Mucosa of stomach (tissue), 1 donor: ENCODE data around the gene WNT8B.
A peak's percentile ranks its signal among the peaks of the same experiment; 100 is the strongest.

Source experiments
- H3K27me3 ChIP-seq: one replicate; pipeline ENCODE4 v1.7.0; 2013; ENCODE audit warnings: mild to moderate bottlenecking, low read length; ENCODE audit not compliant: control insufficient read depth, insufficient read depth
- H3K36me3 ChIP-seq: one replicate; pipeline ENCODE4 v1.7.0; 2013; ENCODE audit warnings: low read length; ENCODE audit not compliant: control insufficient read depth, insufficient read depth
- H3K4me1 ChIP-seq: one replicate; pipeline ENCODE4 v1.7.0; 2013; ENCODE audit warnings: mild to moderate bottlenecking, low read length; ENCODE audit not compliant: control insufficient read depth, insufficient read depth
- H3K4me3 ChIP-seq: one replicate; pipeline ENCODE4 v1.7.0; 2013; ENCODE audit warnings: low read length
- H3K9ac ChIP-seq: one replicate; pipeline ENCODE4 v1.7.0; 2013; ENCODE audit warnings: mild to moderate bottlenecking, low read length, moderate library complexity
- H3K9me3 ChIP-seq: one replicate; pipeline ENCODE4 v1.7.0; 2013; ENCODE audit warnings: mild to moderate bottlenecking, low read length, moderate library complexity; ENCODE audit not compliant: control insufficient read depth
- donor health status: Pancreatic carcinoma.

WNT8B gene

DNA sequence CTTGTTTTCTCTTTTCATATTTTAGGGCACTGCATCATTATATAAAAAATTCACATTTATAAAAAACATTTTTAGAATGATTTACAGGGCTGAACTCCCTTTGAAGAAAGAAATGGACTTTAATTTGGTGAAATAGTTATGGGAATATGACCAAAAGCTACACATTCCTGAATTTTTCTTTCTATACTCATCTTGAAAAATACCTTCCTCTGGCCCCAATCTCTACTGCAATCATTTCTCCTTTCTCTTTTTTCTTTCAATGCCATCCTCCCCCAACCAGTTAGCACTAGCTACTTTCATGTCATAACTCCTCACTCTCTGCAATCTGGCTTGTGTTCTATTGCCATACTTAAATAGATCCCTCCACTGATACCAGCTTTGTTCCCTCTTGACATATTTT lies 6.2 kb downstream of the WNT8B start:
- no peak overlapping the region for H3K4me3 ChIP-seq
- no peaks in the 10 kb centered on the region for H3K4me1 ChIP-seq
- no peaks in the 10 kb centered on the region for H3K36me3 ChIP-seq
- H3K27me3 ChIP-seq, result no peaks in the 10 kb centered on the region
- H3K9ac ChIP-seq, result no peak overlapping the region
- H3K9me3 ChIP-seq, result no peaks in the 10 kb centered on the region

DNA sequence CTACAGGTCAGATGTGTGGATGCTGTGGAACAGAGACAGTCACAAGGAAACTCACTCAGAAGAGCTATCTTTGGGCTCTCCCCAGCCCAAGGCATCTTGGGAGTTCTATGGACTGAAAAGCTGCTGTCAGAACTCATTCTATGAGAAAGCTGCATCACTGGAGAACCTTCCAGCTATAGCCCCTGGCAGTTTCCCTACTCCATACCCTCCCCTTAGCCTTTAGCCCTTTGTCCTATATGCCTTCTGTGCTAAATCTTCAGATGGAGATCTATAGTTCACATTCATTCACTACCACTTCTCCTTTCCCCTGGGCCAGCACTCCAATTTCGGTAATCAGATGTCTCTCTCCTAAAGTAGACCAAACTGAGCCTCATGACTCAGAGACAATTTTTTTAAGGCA lies 6.9 kb downstream of the WNT8B start:
- no peaks in the 10 kb centered on the region for H3K36me3 ChIP-seq
- no peaks in the 10 kb centered on the region for H3K4me1 ChIP-seq
- no peaks in the 10 kb centered on the region for H3K9me3 ChIP-seq
- H3K27me3 ChIP-seq, result peaks cover 2% of the 10 kb centered on the region
- no peak overlapping the region for H3K9ac ChIP-seq
- H3K4me3 ChIP-seq, result no peak overlapping the region

DNA sequence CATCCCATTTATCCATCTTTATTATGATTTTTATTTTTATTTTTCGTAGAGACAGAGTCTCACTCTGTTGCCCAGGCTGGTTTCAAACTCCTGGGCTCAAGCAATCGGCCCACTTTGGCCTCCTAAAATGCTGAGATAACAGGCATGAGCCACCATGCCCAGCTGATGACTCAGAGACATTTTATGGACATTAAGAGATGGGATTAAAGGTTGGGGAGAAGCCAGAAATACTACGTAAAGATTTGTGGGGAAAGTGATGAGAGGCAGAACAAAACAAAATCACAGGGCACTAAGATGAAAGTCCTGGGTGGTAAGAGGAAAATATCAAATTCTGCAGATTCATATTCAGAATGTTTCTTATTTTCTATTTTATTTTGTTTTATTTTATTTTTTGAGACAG lies 7.6 kb downstream of the WNT8B start:
- Histone ChIP-seq H3K4me1 (no peaks in the 10 kb centered on the region), H3K36me3 (no peaks in the 10 kb centered on the region), H3K27me3 (peaks cover 2% of the 10 kb centered on the region), H3K9me3 (no peaks in the 10 kb centered on the region), H3K4me3 (no peak overlapping the region), H3K9ac (no peak overlapping the region)

DNA sequence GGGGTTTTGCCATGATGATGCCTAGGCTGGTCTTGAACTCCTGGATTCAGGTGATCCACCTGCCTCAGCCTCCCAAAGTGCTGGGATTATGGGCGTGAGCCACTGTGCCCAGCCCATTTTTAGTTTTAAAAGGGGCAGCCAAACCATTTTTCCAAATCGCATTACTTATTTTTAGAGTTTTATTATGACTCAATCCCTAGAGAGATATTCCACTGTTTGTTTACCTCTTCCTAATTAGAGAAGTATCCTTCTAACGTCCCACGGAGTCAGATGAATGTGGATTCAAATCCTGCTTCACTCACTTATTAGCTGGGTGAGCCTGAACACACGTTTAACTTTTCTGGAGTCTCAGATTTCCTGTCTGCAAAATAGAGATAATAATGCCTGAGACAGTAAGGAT lies 15.2 kb downstream of the WNT8B start:
- no peak overlapping the region for H3K9ac ChIP-seq
- no peak overlapping the region for H3K4me3 ChIP-seq
- no peaks in the 10 kb centered on the region for H3K36me3 ChIP-seq
- H3K27me3 ChIP-seq, result peaks cover 29% of the 10 kb centered on the region
- H3K4me1 ChIP-seq, result peaks cover 12% of the 10 kb centered on the region
- H3K9me3 ChIP-seq, result no peaks in the 10 kb centered on the region

DNA sequence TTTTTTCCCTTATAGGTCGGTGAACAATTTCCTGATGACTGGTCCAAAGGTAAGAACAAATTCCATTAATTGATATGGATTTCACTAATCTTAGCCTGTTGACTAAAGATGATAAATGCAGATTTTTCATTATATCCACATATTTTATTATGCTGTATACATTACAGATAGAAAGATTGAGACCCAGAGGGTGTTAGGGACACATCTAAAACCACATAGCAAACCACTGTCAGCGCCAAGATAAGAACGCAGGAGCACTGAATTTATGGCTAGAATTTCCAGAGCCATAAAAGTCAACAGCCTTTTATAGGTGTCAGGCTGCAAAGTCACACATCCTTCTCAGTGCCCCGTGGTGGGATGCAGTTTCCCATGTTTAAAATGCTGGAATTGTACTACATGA lies 16.2 kb downstream of the WNT8B start:
- no peak overlapping the region for H3K9ac ChIP-seq
- no peak overlapping the region for H3K4me3 ChIP-seq
- peaks cover 33% of the 10 kb centered on the region for H3K27me3 ChIP-seq
- H3K9me3 ChIP-seq, result no peaks in the 10 kb centered on the region
- peaks cover 16% of the 10 kb centered on the region for H3K4me1 ChIP-seq
- no peaks in the 10 kb centered on the region for H3K36me3 ChIP-seq

DNA sequence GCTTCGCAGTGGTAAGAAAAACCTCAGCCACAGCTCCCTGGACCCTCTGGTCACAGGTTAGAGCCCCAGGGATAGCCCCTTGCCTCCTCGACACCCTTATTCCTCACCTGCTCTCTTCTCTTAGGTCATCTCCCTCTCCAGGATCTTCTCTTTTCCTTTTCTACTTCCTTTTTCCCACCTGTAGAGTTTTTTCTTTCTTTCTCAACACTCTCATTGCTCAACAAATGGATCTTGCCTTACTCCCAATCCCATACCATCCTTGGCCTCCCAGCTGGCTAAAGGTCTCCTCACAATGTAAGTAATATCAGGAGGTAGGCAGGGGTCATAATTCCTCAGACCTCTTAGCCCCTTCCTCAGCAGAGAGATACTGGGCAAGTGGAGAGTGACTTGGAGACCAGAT lies 17.2 kb downstream of the WNT8B start:
- Histone ChIP-seq H3K9ac (no peak overlapping the region), H3K9me3 (no peaks in the 10 kb centered on the region), H3K4me3 (no peak overlapping the region), H3K27me3 (peaks cover 31% of the 10 kb centered on the region), H3K36me3 (no peaks in the 10 kb centered on the region), H3K4me1 (peaks cover 16% of the 10 kb centered on the region)

DNA sequence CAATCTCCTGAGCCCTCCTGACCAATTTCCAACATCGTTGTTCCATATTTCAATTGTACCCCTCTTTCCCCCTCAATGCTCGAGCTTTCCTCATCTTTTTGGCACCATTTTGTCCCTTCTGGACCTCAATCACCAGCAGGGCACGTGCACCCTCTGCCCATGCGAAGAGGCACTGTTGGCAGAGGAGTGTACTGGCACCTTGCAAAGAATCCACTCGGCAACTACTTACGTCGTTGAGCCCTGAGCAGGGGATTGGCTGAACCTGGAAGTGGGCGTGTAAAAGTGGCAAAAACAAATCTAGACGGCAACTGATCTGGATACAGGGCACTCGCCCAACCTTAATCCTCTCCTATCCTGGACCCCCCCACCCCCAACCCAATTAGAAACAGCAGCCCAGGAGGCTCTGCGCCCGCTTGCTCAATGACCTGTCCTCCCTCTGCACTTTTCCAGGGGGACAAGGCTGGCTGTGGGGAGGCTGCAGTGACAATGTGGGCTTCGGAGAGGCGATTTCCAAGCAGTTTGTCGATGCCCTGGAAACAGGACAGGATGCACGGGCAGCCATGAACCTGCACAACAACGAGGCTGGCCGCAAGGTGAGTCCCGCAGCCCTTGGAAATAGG lies 18.8 kb downstream of the WNT8B start:
- Histone ChIP-seq H3K4me3 (peak overlapping the region; percentile 57), H3K27me3 (peaks cover 31% of the 10 kb centered on the region), H3K36me3 (no peaks in the 10 kb centered on the region), H3K9me3 (no peaks in the 10 kb centered on the region), H3K4me1 (peaks cover 16% of the 10 kb centered on the region), H3K9ac (no peak overlapping the region)

DNA sequence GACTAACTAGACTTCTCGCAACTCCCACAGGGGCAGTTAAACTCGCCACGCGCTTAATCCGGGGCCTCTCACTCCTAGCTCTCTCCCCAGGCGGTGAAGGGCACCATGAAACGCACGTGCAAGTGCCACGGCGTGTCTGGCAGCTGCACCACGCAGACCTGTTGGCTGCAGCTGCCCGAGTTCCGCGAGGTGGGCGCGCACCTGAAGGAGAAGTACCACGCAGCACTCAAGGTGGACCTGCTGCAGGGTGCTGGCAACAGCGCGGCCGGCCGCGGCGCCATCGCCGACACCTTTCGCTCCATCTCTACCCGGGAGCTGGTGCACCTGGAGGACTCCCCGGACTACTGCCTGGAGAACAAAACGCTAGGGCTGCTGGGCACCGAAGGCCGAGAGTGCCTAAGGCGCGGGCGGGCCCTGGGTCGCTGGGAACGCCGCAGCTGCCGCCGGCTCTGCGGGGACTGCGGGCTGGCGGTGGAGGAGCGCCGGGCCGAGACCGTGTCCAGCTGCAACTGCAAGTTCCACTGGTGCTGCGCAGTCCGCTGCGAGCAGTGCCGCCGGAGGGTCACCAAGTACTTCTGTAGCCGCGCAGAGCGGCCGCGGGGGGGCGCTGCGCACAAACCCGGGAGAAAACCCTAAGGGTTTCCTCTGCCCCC lies 19.5 kb downstream of the WNT8B start:
- no peaks in the 10 kb centered on the region for H3K9me3 ChIP-seq
- H3K36me3 ChIP-seq, result no peaks in the 10 kb centered on the region
- no peak overlapping the region for H3K9ac ChIP-seq
- H3K4me3 ChIP-seq, result peak overlapping the region; percentile 57
- H3K4me1 ChIP-seq, result peaks cover 16% of the 10 kb centered on the region
- H3K27me3 ChIP-seq, result peaks cover 31% of the 10 kb centered on the region

DNA sequence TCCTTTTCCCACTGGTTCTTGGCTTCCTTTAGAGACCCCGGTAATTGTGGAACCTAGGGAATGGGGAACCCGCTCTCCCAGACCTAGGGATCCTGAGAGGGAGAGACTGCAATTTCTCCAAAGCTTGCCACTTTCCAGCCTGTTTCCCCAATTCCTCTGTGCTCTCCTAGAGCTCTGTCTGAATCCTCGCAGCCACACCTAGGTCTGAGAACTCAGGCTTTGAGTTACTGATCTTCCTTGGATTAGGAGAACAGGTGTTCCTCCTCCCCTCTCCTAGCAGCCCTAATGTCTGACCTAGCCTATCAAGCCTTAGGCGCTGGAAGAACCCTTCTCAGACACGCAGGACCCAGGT lies 20.0 kb downstream of the WNT8B start:
- Histone ChIP-seq H3K9ac (no peak overlapping the region), H3K27me3 (peaks cover 31% of the 10 kb centered on the region), H3K36me3 (no peaks in the 10 kb centered on the region)

DNA sequence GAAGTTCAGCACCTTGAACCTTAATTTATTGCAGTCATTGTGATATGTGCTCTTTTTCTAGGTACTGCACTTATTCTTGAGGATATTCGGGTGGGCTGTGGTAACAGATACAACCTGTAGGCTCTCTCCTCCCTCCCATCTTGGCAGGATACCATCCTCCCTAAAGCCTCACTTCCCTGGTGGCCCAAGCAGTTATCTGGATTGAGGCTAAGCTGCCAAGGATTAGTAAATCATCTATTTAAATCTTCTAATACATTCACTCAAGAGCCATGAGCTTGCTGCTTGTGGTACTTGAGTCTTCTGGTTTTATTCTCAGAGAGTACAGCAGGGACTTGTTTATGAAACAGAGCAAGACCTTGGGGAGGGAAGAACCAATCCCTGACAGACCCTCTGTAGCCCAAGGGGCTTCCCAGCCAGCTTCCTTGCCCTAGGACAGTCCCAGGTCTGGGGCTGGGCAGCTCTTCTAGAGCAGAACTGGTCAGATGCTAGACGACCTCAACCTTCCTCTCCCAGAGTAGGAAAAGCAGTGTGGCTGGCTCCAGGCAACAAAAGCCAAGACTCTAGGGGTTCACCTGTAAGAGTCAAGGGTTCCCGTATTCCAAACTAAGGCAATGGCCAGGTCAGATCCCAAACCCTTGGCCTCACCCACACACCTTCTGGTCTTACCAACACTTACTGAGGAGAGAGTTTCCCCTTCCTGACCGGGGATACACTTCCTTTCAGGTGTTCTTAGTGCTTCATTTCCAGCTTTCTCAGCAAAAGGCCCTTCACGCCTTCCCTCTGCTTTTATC lies 21.3 kb downstream of the WNT8B start:
- H3K4me3 ChIP-seq, result no peak overlapping the region
- H3K4me1 ChIP-seq, result peaks cover 16% of the 10 kb centered on the region
- peaks cover 1% of the 10 kb centered on the region for H3K36me3 ChIP-seq
- H3K9me3 ChIP-seq, result no peaks in the 10 kb centered on the region
- H3K9ac ChIP-seq, result no peak overlapping the region
- peaks cover 27% of the 10 kb centered on the region for H3K27me3 ChIP-seq

More for the DNA sequence above, 20.0 kb downstream of the WNT8B start:
- Histone ChIP-seq H3K4me3 (no peak overlapping the region), H3K9me3 (no peaks in the 10 kb centered on the region), H3K4me1 (peaks cover 16% of the 10 kb centered on the region)

DNA sequence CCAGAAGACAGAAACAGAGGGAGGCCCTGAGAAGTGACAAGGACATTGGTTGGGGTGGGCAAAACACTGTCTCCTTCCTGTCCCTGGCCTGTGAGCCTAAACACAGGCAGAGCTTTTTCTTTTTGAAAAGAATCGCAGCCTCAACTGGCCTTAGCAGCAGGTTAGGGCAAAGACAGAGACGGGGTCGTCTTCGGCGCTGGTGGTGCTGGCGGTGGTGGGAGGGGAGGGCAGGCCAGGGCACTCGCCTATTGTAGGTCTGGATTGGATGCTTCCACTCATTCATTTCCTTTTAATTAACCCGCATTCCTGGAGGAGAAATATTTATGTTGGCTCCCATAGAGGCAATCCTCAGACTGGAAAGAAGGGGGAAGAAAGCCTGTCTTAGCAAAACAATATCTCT lies 22.6 kb downstream of the WNT8B start:
- peaks cover 5% of the 10 kb centered on the region for H3K36me3 ChIP-seq
- peaks cover 16% of the 10 kb centered on the region for H3K4me1 ChIP-seq
- H3K9ac ChIP-seq, result no peak overlapping the region
- H3K27me3 ChIP-seq, result peaks cover 18% of the 10 kb centered on the region
- H3K9me3 ChIP-seq, result no peaks in the 10 kb centered on the region
- H3K4me3 ChIP-seq, result no peak overlapping the region

DNA sequence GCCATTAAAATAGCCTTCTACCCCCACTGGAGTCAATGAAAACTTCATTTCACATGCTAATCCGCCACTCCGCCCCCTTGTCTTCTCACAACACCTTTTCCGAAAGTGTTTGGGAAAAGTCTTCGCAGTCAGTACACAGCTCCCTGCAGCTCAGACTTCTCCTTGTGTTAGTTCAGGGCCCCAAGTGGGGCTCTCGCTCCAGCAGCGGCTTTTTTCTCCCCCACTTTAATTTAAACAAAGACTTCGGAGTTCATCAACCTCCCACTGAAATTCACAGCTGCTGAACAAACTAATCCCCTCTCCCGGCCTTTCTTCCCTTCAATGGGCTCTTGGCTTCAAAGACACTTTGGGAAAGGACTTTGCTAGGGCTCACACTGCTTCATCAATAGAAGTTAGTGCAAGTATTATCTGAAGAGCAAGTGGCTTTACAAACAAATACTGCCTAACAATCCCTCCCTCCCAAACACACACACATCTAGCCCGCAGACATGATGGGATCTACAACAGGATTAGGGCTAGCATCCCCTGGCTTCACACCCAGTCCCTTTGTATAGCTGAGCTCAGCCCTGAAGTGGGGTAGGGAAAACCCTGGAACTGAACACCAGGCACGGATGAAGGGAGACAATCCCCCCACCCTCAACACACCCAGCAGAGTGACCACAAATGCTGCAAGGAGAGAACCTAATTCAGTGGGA lies 23.1 kb downstream of the WNT8B start:
- Histone ChIP-seq H3K9ac (no peak overlapping the region), H3K27me3 (peaks cover 15% of the 10 kb centered on the region), H3K4me3 (no peak overlapping the region), H3K4me1 (peaks cover 16% of the 10 kb centered on the region), H3K9me3 (no peaks in the 10 kb centered on the region), H3K36me3 (peaks cover 5% of the 10 kb centered on the region)
